ENCODE measurements around the gene CSN1S1. TPM values are rescaled to one million over a fixed set of nuclear protein-coding genes. Genes with fewer than 3 reads are reported as not detected.

The CSN1S1 gene
- total RNA-seq, 1 donor, result not detected

DNA sequence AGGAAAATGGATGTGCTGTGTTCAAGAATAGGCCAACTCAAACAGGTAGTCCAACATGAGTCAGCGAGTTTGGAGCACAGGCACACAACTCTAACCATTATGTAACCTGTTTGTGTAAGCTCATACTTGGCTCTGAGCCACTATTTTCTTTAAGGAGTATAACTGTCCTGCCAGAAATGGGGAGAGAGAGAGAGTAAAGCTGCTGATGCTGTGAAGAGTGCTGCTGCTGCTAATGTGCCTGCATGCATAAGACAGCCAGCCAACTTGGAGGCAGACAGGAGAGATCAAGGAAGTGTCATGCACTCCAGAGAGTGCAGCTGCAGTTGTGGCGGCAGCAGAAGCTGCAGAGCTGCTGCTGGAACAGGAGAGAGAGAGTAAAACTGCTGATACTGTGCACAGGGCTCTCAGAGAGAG is 53.2 kb downstream of the CSN1S1 start:
- TF ChIP-seq CTCF (IDR thresholded peaks at IDR 0.05; ENCODE audit: insufficient read depth, low read depth, low read length), result no peak
- H3K4me3 ChIP-seq (ENCODE audit: low read depth, low read length), result no peak overlapping the region
- DNase-seq (ENCODE audit: low read depth), result no peak

DNA sequence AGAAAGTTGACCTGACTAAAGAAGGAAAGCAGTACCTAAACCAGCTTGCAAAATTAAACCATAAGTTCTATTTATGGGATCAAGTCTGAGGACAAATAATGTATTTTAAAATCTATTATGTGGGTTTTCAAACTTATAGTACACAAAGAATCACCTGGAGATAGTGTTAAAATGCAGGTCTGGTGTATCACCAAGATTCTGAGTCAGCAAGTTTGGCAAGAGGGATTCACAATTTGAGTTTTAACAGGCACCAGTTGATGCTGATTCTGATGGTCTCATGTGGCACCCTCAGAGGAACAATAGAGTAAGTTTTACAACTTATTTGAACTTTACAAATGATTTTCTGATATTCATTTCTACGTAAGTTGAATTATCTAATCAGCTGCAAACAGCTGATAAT is 55.8 kb downstream of the CSN1S1 start:
- no peak for DNase-seq (ENCODE audit: low read depth)
- H3K4me3 ChIP-seq (ENCODE audit: low read depth, low read length), result no peak overlapping the region

DNA sequence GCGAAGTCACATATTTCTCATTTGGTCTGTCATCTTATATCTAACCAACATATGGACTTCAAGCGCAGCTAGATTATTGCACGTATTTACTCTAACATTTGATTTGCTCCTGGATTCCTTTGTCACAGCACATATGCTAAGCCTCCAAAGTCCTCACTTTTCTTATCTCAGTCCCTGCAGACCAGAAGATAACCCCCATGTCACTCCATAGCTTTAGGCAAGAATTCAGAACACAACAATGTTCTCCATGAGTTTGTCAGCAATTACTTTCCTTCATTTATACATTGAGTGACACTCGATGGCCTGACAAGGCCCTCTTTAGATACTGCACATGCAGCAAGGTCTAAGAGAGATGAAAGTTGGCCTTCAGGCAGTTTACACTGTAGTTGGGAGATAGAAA is 60.1 kb downstream of the CSN1S1 start:
- no peak overlapping the region for H3K4me3 ChIP-seq (ENCODE audit: low read depth, low read length)
- TF ChIP-seq CTCF (IDR thresholded peaks at IDR 0.05; ENCODE audit: insufficient read depth, low read depth, low read length), result no peak
- no peak for DNase-seq (ENCODE audit: low read depth)

More for the DNA sequence above, 55.8 kb downstream of the CSN1S1 start:
- TF ChIP-seq CTCF (IDR thresholded peaks at IDR 0.05; ENCODE audit: insufficient read depth, low read depth, low read length), result no peak

DNA sequence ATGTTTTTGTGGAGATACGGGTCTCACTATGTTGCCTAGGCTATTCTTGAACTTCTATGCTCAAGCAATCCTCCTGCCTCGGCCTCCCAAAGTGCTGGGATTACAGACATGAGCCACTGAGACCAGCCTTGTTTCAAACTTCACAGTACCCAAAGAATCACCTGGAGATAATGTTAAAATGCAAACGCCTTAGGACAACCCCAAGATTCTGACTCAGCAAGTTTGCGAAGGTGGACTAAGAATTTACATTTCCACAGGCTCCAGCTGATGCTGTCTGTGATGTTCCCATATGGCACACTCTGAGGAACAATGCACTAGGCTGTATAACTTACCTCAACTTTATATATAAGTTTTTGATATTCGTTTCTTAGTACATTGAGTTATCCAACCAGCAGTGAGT is 63.9 kb downstream of the CSN1S1 start:
- TF ChIP-seq CTCF (IDR thresholded peaks at IDR 0.05; ENCODE audit: insufficient read depth, low read depth, low read length), result no peak
- no peak overlapping the region for H3K4me3 ChIP-seq (ENCODE audit: low read depth, low read length)
- no peak for DNase-seq (ENCODE audit: low read depth)

DNA sequence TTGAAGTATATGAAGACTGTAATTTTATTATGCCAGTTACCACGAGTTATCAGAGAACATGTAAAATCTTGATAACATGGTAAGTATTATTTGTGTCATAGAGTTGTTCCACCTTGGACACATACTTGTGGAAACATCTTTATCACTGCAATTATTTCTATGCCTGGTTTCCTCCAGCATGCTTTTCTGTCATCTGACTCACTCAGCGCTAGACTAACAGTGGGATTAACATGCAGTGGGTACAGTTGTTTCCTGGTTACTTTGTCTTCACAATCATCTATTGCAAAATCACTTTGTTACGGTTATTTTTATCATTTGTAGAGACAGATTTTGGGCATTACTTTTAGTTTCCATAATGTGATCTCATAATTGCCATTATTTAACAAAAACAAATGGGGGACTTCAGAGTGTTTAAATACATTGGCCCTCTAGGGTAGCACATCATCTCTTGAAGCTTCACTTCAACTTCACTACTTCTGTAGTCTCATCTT is 64.7 kb downstream of the CSN1S1 start, which contains the start of gene STATH:
Gene STATH, plus strand, starts transcription at position 441 of the 491 bp plus-strand sequence. CDS start 2,472 bp downstream, outside the sequence.
- DNase-seq (ENCODE audit: low read depth), result no peak
- no peak for TF ChIP-seq CTCF (IDR thresholded peaks at IDR 0.05; ENCODE audit: insufficient read depth, low read depth, low read length)
- no peak within 1 kb of the TSS for H3K4me3 ChIP-seq (ENCODE audit: low read depth, low read length)

Other genes with a start within 250 kb of the CSN1S1 start
- under 0.01 TPM in 2 replicates for gene SULT1B1, start 170.4 kb upstream of the CSN1S1 start, total RNA-seq
- gene SULT1E1, start 70.9 kb upstream of the CSN1S1 start, total RNA-seq, result under 0.01 and 0.97 TPM in 2 replicates
- gene CSN2, start 34.7 kb downstream of the CSN1S1 start, total RNA-seq, result not detected in 2 replicates
- not detected in 2 replicates for gene STATH, start 64.9 kb downstream of the CSN1S1 start, total RNA-seq
- not detected in 2 replicates for gene HTN3, start 97.4 kb downstream of the CSN1S1 start, total RNA-seq
- under 0.01 TPM in 1 of 2 replicates, not detected in the other for gene HTN1, start 119.4 kb downstream of the CSN1S1 start, total RNA-seq
- gene PRR27, start 223.2 kb downstream of the CSN1S1 start, total RNA-seq, result not detected in 2 replicates